Endothelial cell of umbilical vein (primary cell): ENCODE results near the gene ZFYVE28. TPM values are rescaled to one million over a fixed set of nuclear protein-coding genes. Genes with fewer than 3 reads are reported as not detected.

Experiments used
- BruUV-seq: library from RNA; stranded (reverse); fragments of 400-500 nt; replicated peaks from 2 replicates; lab custom pipeline; 2021; lab: Mats Ljungman, UMichigan
- CTCF ChIA-PET: fragments of 300-600, 350-600 bp; sonication (Branson Sonifier 250); formaldehyde crosslinking; loops from one replicate; lab custom pipeline; 2021; ENCODE audit warnings: antibody characterized with exemption, inconsistent platforms; lab: Charles Lee
- POLR2A ChIA-PET: fragments of 300-600, 350-600 bp; sonication (Branson Sonifier 250); formaldehyde crosslinking; loops from one replicate; lab custom pipeline; 2021; ENCODE audit warnings: antibody characterized with exemption, inconsistent platforms; lab: Charles Lee
- DNase-seq: peaks from one replicate; pipeline ENCODE4 v3.0.0-alpha.2; 2011; ENCODE audit warnings: low read depth, low spot score
- FAIRE-seq: peaks from 2 replicates; lab custom pipeline; 2011; peaks lifted over from hg19 to GRCh38; lab: Jason Lieb, UNC
- H2AFZ ChIP-seq: 2 replicates; pipeline ENCODE4 v1.6.0; 2012; ENCODE audit warnings: low read depth, low read length, control low read depth, inconsistent platforms
- H3K27ac ChIP-seq: 2 replicates; pipeline ENCODE4 v1.5.1; 2011; ENCODE audit warnings: low read depth, mild to moderate bottlenecking, control low read depth, low read length, moderate library complexity; ENCODE audit not compliant: insufficient read depth
- H3K27me3 ChIP-seq, 2 experiments: 2 replicates each; pipeline versions ENCODE4 v1.6.0 to v1.6.1; 2011; ENCODE audit warnings: low read length in 2 of 2, mixed read lengths in 1 of 2; ENCODE audit not compliant: control insufficient read depth in 2 of 2, insufficient read depth in 2 of 2
- H3K36me3 ChIP-seq, 2 experiments: 2 replicates in 1 of 2; 3 replicates in 1 of 2; pipeline ENCODE4 v1.5.1; 2011; ENCODE audit warnings: low read length in 2 of 2, mild to moderate bottlenecking in 1 of 2, moderate library complexity in 1 of 2; ENCODE audit not compliant: control insufficient read depth in 2 of 2, insufficient read depth in 2 of 2; ENCODE audit errors: extremely low read depth in 1 of 2
- H3K4me1 ChIP-seq: 3 replicates; pipeline ENCODE4 v1.5.1; 2011; ENCODE audit warnings: mild to moderate bottlenecking, low read length; ENCODE audit not compliant: control insufficient read depth, insufficient read depth; ENCODE audit errors: extremely low read depth
- H3K4me2 ChIP-seq: 2 replicates; pipeline ENCODE4 v1.6.1; 2011; ENCODE audit warnings: low read length, control low read depth, mixed read lengths; ENCODE audit not compliant: insufficient read depth
- H3K4me3 ChIP-seq, 3 experiments: fragments of 200-600 bp in 1 of 3; sonication (generic), shearing (Covaris generic) in 1 of 3; replicated peaks in 1 of 3; 2 replicates each; pipeline ENCODE4 v1.5.1; 2011 to 2016; ENCODE audit warnings: control low read depth in 3 of 3, low read length in 3 of 3, mild to moderate bottlenecking in 2 of 3, inconsistent platforms in 1 of 3, low read depth in 1 of 3, moderate library complexity in 1 of 3; ENCODE audit not compliant: insufficient read depth in 1 of 3
- H3K79me2 ChIP-seq: 2 replicates; pipeline ENCODE4 v1.6.0; 2012; ENCODE audit warnings: low read length, inconsistent platforms; ENCODE audit not compliant: control insufficient read depth, insufficient read depth
- H3K9ac ChIP-seq: replicated peaks from 2 replicates; pipeline ENCODE3; 2011; ENCODE audit warnings: low read length, control low read depth; ENCODE audit not compliant: insufficient read depth; ENCODE audit errors: extremely low read depth
- H3K9me1 ChIP-seq: replicated peaks from 3 replicates; pipeline ENCODE4 v1.6.0; 2011; ENCODE audit warnings: mild to moderate bottlenecking, low read length; ENCODE audit not compliant: control insufficient read depth, insufficient read depth; ENCODE audit errors: extremely low read depth
- H3K9me3 ChIP-seq: replicated peaks from 2 replicates; pipeline ENCODE4 v1.5.1; 2012; ENCODE audit warnings: low read length, inconsistent platforms; ENCODE audit not compliant: control insufficient read depth, insufficient read depth
- H4K20me1 ChIP-seq: replicated peaks from 2 replicates; pipeline ENCODE3; 2011; ENCODE audit warnings: mild to moderate bottlenecking, low read length; ENCODE audit not compliant: control insufficient read depth, insufficient read depth; ENCODE audit errors: extremely low read depth
- CTCF ChIP-seq, 2 donors: IDR thresholded peaks; 1 replicate in 1 of 2; 2 replicates in 1 of 2; pipeline ENCODE4 v1.5.1; 2011; ENCODE audit warnings: low read length in 2 of 2, mild to moderate bottlenecking in 2 of 2, moderate library complexity in 2 of 2, control low read depth in 1 of 2, inconsistent platforms in 1 of 2, low read depth in 1 of 2; ENCODE audit not compliant: insufficient read depth in 1 of 2; ENCODE audit errors: extremely low read depth in 1 of 2
- EZH2 ChIP-seq: IDR thresholded peaks from 2 replicates; pipeline ENCODE4 v1.6.1; 2012; ENCODE audit warnings: borderline replicate concordance, low read depth, mild to moderate bottlenecking, moderate library complexity, low read length, inconsistent platforms; ENCODE audit not compliant: severe bottlenecking
- FOS ChIP-seq: IDR thresholded peaks from 2 replicates; pipeline ENCODE4 v1.6.1; 2011; ENCODE audit warnings: mild to moderate bottlenecking, low read length, moderate library complexity, borderline replicate concordance; ENCODE audit not compliant: insufficient read depth
- GATA2 ChIP-seq: IDR thresholded peaks from 2 replicates; pipeline ENCODE4 v1.7.0; 2011; ENCODE audit warnings: low read depth, mild to moderate bottlenecking, moderate library complexity, mixed read lengths, low read length; ENCODE audit not compliant: insufficient read length, insufficient read depth
- JUN ChIP-seq: IDR thresholded peaks from 2 replicates; pipeline ENCODE4 v1.6.1; 2011; ENCODE audit warnings: borderline replicate concordance, low read depth; ENCODE audit not compliant: insufficient read length, insufficient read depth
- MYC ChIP-seq: IDR thresholded peaks from one replicate; pipeline ENCODE4 v1.6.1; 2011; ENCODE audit warnings: mild to moderate bottlenecking, low read depth, low read length
- POLR2A ChIP-seq: IDR thresholded peaks from 2 replicates; pipeline ENCODE4 v1.6.1; 2012; ENCODE audit warnings: low read depth, mild to moderate bottlenecking, control low read depth, low read length
- POLR2AphosphoS5 ChIP-seq: IDR thresholded peaks from 2 replicates; pipeline ENCODE4 v1.6.1; 2012; ENCODE audit warnings: low read depth, mild to moderate bottlenecking, control low read depth, low read length, moderate library complexity; ENCODE audit not compliant: insufficient read depth
- dilution Hi-C: fragments of 300-500 bp; cut with MboI; formaldehyde crosslinking; loops from one replicate; pipeline ENCODE4 v1.15.0; 2019; ENCODE audit warnings: low sequenced_read_pairs; ENCODE audit not compliant: extremely low pct_ligation_motif_present
- intact Hi-C: fragments of 100-400 bp; cut with micrococcal nuclease; formaldehyde crosslinking; loops from one replicate; pipeline ENCODE4 v1.10.0; 2022
- polyA plus RNA-seq, 4 experiments: library from polyadenylated mRNA; depleted of rRNA in 3 of 4; stranded (reverse) in 3 of 4; unstranded in 1 of 4; fragments of >200 nt; gene quantifications; 2 replicates each; pipeline versions ENCODE4 v1.2.1 to v1.2.3, GENCODE V29; 2011 to 2012; ENCODE audit warnings: missing spikeins in 1 of 4
- total RNA-seq: library from RNA; stranded (reverse); gene quantifications from 2 replicates; pipeline ENCODE4 v1.2.3, GENCODE V29; 2021
- TF ChIP-seq, protein P1 (sequence below): IDR thresholded peaks from 2 replicates; pipeline ENCODE4 v1.6.1; 2011; ENCODE audit not compliant: insufficient read depth, insufficient read length

ZFYVE28 gene
- total and polyA plus RNA-seq, 2 donors (not counting 3 experiments of a cell fraction or from before 2014, with no cell fraction given), result 5.8 to 7.1 TPM

GRCh38 chr4:2231082-2231481 is 187.4 kb downstream of the ZFYVE28 start:
- CTCF ChIA-PET, result interaction anchor here (0.8 to 2.4 kb wide), 3 partner anchors 9 to 14 kb away, joined by 3 to 20 read pairs (median 4); no protein-coding TSS in a partner anchor
- no peaks in the 10 kb centered on the region for H3K9me1 ChIP-seq
- no peaks in the 10 kb centered on the region for H4K20me1 ChIP-seq
- dilution Hi-C loops (no loop called here), intact Hi-C loops (no loop called here)
- H3K4me1 ChIP-seq, result no peaks in the 10 kb centered on the region
- no peak for TF ChIP-seq CTCF (IDR thresholded peaks at IDR 0.05; ENCODE audit: extremely low read depth in 1 of 2, insufficient read depth in 1 of 2, low read depth in 1 of 2, low read length in 2 of 2)
- no peak for TF ChIP-seq FOS
- no peak for TF ChIP-seq GATA2
- TF ChIP-seq EZH2, result no peak
- TF ChIP-seq MYC, result no peak
- TF ChIP-seq POLR2A, result no peak
- TF ChIP-seq POLR2AphosphoS5, result no peak
- TF ChIP-seq JUN, result no peak
- TF ChIP-seq, protein P1, sequence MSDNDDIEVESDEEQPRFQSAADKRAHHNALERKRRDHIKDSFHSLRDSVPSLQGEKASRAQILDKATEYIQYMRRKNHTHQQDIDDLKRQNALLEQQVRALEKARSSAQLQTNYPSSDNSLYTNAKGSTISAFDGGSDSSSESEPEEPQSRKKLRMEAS, result no peak
- peaks cover under 1% of the 10 kb centered on the region for H3K79me2 ChIP-seq
- H2AFZ ChIP-seq, result no peak overlapping the region
- POLR2A ChIA-PET, result no interaction called here
- no peaks in the 10 kb centered on the region for H3K27me3 ChIP-seq
- H3K36me3 ChIP-seq, result peaks cover 3 to 4% of the 10 kb centered on the region in 2 experiments
- no peak for FAIRE-seq
- no peak overlapping the region for H3K27ac ChIP-seq
- no peaks in the 10 kb centered on the region for H3K9me3 ChIP-seq
- H3K4me3 ChIP-seq, result no peak overlapping the region
- DNase-seq, result no peak
- no peak overlapping the region for H3K9ac ChIP-seq
- no TSS peak for BruUV-seq
- H3K4me2 ChIP-seq, result no peak overlapping the region
